Retinal pigment epithelial cell (primary cell): ENCODE measurements around the gene BTAF1.

Experiments
- DNase-seq: peaks from one replicate; pipeline ENCODE4 v3.0.0-alpha.2; 2010; ENCODE audit warnings: low read depth
- H3K4me3 ChIP-seq: 2 replicates; pipeline ENCODE4 v1.5.1; 2011; ENCODE audit warnings: mild to moderate bottlenecking, low read length, control low read depth, moderate library complexity
- TF ChIP-seq, protein P1 (sequence below): conservative IDR thresholded peaks from 2 replicates; pipeline ENCODE4 v1.5.1; 2011; ENCODE audit warnings: low read depth, low read length, control low read depth, inconsistent platforms

BTAF1 gene

DNA sequence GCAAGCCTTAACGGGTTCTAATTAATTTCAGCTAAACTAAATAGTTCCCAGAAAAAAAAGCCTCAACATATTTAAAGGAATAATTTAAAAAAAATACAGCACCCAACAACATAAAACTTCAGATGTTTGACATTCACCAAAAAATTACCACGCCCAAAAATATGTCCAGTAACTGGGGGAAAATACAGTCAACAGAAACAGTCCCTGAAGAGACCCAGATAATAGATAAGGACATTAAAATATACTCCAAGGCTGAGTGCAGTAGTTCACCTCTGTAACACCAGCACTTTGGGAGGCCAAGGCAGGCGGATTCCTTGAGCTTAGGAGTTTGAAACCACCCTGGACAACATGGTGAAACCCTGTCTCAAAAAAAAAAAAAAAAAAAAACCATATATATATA is 78.0 kb downstream of the BTAF1 start:
- DNase-seq, result no peak
- TF ChIP-seq, protein P1, sequence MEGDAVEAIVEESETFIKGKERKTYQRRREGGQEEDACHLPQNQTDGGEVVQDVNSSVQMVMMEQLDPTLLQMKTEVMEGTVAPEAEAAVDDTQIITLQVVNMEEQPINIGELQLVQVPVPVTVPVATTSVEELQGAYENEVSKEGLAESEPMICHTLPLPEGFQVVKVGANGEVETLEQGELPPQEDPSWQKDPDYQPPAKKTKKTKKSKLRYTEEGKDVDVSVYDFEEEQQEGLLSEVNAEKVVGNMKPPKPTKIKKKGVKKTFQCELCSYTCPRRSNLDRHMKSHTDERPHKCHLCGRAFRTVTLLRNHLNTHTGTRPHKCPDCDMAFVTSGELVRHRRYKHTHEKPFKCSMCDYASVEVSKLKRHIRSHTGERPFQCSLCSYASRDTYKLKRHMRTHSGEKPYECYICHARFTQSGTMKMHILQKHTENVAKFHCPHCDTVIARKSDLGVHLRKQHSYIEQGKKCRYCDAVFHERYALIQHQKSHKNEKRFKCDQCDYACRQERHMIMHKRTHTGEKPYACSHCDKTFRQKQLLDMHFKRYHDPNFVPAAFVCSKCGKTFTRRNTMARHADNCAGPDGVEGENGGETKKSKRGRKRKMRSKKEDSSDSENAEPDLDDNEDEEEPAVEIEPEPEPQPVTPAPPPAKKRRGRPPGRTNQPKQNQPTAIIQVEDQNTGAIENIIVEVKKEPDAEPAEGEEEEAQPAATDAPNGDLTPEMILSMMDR, result no peak
- H3K4me3 ChIP-seq, result no peak overlapping the region

GRCh38 chr10:92001995-92002394 is 78.4 kb downstream of the BTAF1 start:
- TF ChIP-seq, protein P1, result no peak
- DNase-seq, result no peak

GRCh38 chr10:92003258-92003657 is 79.7 kb downstream of the BTAF1 start:
- TF ChIP-seq, protein P1, result no peak
- no peak overlapping the region for H3K4me3 ChIP-seq
- DNase-seq, result no peak

More at GRCh38 chr10:92001995-92002394, 78.4 kb downstream of the BTAF1 start:
- no peak overlapping the region for H3K4me3 ChIP-seq

- no peak overlapping the region for H3K4me3 ChIP-seq
- TF ChIP-seq, protein P1, result no peak
- DNase-seq, result no peak
These were observed 82.4 kb downstream of the BTAF1 start for GRCh38 chr10:92005978-92006377.

DNA sequence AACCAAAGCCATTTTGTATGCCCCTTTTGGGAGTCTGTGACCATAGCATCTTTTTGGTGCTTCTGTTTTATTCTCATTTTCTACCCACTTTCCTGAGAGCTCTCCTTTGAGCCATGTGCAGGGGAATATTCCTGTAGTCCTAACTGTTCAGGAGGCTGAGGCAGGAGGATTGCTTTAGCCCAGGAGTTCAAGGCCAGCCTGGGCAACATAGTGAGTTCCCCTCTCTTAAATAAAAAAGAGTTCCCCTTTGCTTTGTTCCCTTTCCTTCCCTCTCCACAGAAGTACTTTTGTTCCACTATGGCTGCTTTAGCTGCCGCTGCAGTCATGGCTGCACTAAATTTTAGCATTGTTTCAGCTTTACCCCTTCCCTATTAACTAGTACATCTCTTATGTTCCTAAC is 85.9 kb downstream of the BTAF1 start:
- TF ChIP-seq, protein P1, result no peak
- H3K4me3 ChIP-seq, result no peak overlapping the region

GRCh38 chr10:92010047-92010735 is 86.6 kb downstream of the BTAF1 start:
- DNase-seq, result no peak
- no peak overlapping the region for H3K4me3 ChIP-seq
- TF ChIP-seq, protein P1, result no peak

More for the DNA sequence above, 85.9 kb downstream of the BTAF1 start:
- DNase-seq, result no peak

DNA sequence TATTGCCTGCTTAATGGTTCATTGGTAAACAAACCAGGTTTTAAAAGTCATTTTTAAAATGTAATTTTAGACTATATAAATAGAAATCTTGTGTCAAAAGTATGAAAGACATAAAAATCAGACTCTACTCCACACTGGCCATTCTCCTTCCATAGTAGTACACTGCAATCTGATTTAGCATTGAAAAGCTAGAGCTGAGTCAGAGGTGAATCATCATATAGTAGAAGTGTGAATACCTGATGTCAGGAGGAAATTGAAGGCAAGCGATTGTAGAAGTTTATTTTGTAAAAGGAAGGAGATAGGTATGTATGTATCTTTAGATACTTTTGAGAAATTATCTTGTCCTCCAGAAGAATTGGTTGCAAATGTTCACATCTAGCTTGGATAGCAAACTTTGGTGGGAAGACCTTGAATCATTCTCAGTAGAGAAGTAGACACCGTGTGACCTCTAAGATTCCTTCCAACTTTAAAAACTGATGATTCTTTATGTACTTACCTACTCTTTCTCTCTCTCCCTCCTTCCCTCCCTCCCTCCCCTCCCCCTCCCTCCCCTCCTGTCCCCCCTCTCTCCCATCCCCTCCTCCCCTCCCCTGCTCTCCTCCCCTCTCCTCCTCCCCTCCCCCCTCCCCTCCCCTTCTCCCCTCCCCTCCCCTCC is 88.1 kb downstream of the BTAF1 start:
- no peak for DNase-seq
- TF ChIP-seq, protein P1, result no peak
- H3K4me3 ChIP-seq, result no peak overlapping the region
